GM12874 (cell line): ENCODE data around the gene AKAP9.

Experiments
- CTCF ChIP-seq: IDR thresholded peaks from 2 replicates; pipeline ENCODE4 v1.5.1; 2011; ENCODE audit warnings: low read depth, mild to moderate bottlenecking, control low read depth, low read length, moderate library complexity; ENCODE audit not compliant: insufficient read depth

AKAP9 gene

DNA sequence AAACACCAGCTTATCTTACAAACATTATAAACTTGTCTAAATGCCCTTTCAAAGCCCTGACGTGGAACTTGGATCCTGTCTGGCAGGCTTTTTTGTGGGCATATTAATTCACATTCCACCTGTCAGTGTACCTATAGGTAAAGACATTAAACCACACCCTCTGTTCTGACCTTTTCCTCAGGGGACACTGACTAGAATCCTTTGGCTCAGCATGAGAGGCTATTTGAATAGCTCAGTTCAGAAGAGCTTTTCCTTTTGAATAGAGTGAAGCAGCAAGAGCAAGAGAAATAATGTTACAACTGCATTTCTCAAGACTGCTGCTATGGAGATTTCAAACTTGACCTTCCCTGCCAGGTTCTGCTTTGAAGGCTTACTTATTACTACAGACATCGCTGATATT, 116.7 kb downstream of the AKAP9 start:
- TF ChIP-seq CTCF, result no peak

DNA sequence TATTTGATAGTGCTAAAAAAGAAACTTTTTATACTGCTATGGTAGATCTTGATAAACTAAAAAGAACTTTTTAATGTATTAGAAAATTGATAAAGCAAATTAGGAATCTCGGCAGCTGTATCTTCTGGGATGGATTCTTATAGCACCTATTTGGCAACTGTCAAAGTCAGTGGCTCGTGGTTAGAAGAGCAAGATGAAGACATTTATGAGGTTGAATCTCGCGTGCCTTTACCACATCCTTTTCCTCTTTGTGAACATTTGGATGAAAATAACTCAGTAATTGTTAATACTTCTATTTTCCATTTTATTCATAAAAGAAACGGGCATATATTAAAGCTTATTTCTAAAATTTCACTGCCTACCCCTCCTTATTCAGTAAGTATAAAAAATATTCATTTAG, 117.4 kb downstream of the AKAP9 start:
- no peak for TF ChIP-seq CTCF

DNA sequence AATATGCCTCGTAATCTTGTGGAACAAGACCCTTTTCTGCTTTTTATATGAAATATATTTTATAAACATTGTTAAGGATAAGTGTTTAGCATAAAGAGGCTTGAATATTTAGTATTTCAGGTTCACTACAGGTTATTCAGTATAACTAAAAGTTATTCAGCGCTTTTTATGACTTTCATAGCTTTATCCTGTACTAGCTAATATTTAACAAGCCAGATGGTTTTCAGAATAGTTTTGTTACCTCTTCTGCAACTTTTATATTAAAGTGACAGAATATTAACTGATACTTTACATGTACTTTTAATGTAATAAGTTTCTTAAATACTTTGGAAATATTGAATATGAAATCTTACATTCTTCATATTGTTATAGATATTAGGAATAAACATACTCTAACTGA, 118.2 kb downstream of the AKAP9 start:
- no peak for TF ChIP-seq CTCF

- TF ChIP-seq CTCF, result no peak
These were observed 120.5 kb downstream of the AKAP9 start for GRCh38 chr7:92061154-92061553.

- TF ChIP-seq CTCF, result no peak
These were observed 123.9 kb downstream of the AKAP9 start for GRCh38 chr7:92064438-92065029.

DNA sequence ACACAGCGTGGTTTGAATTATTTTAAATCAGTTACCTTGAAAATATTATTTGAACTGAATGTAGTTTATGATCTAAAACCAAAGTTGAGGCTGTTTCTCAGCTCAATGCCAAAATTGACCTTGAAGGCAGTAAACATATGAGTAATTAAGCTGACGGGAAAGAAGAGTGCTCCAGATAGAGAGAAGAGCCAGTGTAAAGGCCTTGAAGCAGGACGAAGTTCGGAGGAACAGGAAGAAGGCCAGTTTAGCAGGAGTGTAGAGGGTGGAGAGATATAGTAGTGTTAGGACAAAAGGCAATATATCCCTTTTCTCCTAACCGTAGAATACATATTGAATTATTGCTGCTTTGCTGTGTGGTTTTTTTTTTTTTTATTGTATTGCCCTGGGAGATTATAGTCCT, 130.4 kb downstream of the AKAP9 start:
- no peak for TF ChIP-seq CTCF

DNA sequence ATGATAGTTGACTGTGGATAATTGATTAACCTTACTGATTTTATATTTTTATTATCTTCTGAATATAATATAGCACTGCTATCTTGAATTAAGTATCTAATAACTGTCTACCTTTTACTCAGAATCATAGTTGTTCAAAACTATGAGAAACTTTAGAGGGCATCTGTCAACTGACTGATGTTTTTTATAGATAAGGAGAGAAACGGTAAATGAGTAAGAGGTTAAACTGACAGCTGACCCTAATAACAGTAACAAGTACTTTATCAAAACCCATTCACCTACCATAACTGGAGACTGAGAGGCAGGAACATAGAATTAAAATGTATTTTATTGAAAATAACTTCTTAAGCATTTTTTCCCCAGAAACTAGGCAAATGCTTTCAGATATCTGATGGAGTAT, 131.5 kb downstream of the AKAP9 start:
- TF ChIP-seq CTCF, result no peak
